HG03565 (cell line): ENCODE results near the gene ZNF431.
"Not testable (repeated sequence)": the region's sequence is repeated elsewhere in the genome, so short reads cannot be mapped to it uniquely, and the experiment has no call there.

Experiments
- ATAC-seq: cut with Tn5 transposase; IDR thresholded peaks from one replicate; pipeline ENCODE4 v1.9.1; 2021; ENCODE audit warnings: mild to moderate bottlenecking, moderate library complexity; ENCODE audit not compliant: unreplicated experiment

ZNF431 gene

GRCh38 chr19:21141787-21142464, at the start of gene ZNF431:
Gene ZNF431, plus strand, starts transcription at chr19:21142040. Its CDS starts 144 bp downstream, at chr19:21142184.
- peak; percentile 99 for ATAC-seq

- ATAC-seq: no peak
Observed at GRCh38 chr19:21092109-21092508, 49.7 kb upstream of the ZNF431 start.

GRCh38 chr19:21094347-21095025, 47.4 kb upstream of the ZNF431 start:
- ATAC-seq: no peak

- ATAC-seq: no peak
Observed at GRCh38 chr19:21098291-21098690, 43.5 kb upstream of the ZNF431 start.

GRCh38 chr19:21101521-21102242, 40.2 kb upstream of the ZNF431 start:
- ATAC-seq: peak; percentile 65

GRCh38 chr19:21109116-21109515, 32.7 kb upstream of the ZNF431 start:
- no peak for ATAC-seq

GRCh38 chr19:21110183-21110582, 31.7 kb upstream of the ZNF431 start:
- ATAC-seq: no peak

GRCh38 chr19:21115430-21115829, 26.4 kb upstream of the ZNF431 start:
- no peak for ATAC-seq

GRCh38 chr19:21117041-21117907, 24.6 kb upstream of the ZNF431 start:
- no peak for ATAC-seq

GRCh38 chr19:21126078-21126477, 15.8 kb upstream of the ZNF431 start:
- ATAC-seq: no peak

GRCh38 chr19:21127001-21127400, 14.8 kb upstream of the ZNF431 start:
- no peak for ATAC-seq

- no peak for ATAC-seq
Observed at GRCh38 chr19:21127898-21128297, 13.9 kb upstream of the ZNF431 start.

- no peak for ATAC-seq
Observed at GRCh38 chr19:21128901-21129698, 12.7 kb upstream of the ZNF431 start.

GRCh38 chr19:21130097-21130775, 11.6 kb upstream of the ZNF431 start:
- no peak for ATAC-seq

- ATAC-seq: no peak
Observed at GRCh38 chr19:21133633-21134032, 8.2 kb upstream of the ZNF431 start.

GRCh38 chr19:21134934-21135366, 6.9 kb upstream of the ZNF431 start:
- no peak for ATAC-seq

- no peak for ATAC-seq
Observed at GRCh38 chr19:21135433-21135832, 6.4 kb upstream of the ZNF431 start.

- ATAC-seq: no peak
Observed at GRCh38 chr19:21138130-21138529, 3.7 kb upstream of the ZNF431 start.

GRCh38 chr19:21141006-21141405, 834 bp upstream of the ZNF431 start:
- ATAC-seq: not testable (repeated sequence)
